Measurements from ENCODE around the gene RASGRP2.

GRCh38 chr11:64763526-64764039 lies 19.6 kb upstream of the RASGRP2 start:
- no peak for TF ChIP-seq CTCF (optimal IDR thresholded peaks at IDR 0.05 in 1 of 3, IDR thresholded peaks at IDR 0.05 in 1 of 3, conservative IDR thresholded peaks at IDR 0.05 in 1 of 3; ENCODE audit: extremely low read depth in 1 of 3, insufficient read depth in 2 of 3, low read length in 3 of 3)
- no peak for TF ChIP-seq EZH2 (IDR thresholded peaks at IDR 0.05; ENCODE audit: low read length)

Measured in keratinocyte (primary cell).